ENCODE results near the gene SUMO3. TPM values are rescaled to one million over a fixed set of nuclear protein-coding genes. Genes with fewer than 3 reads are reported as not detected.

SUMO3 gene
- total RNA-seq, 2 donors from 2014 or later = 59.7 to 74.1 TPM

- Histone ChIP-seq H3K4me3 (no peak overlapping the region), H3K27me3 (no peaks in the 10 kb centered on the region), H3K27ac (no peak overlapping the region), H3K4me1 (peaks cover 0 to 61% of the 10 kb centered on the region in 2 donors), H3K36me3 (peaks cover 56% of the 10 kb centered on the region), H3K9me3 (no peaks in the 10 kb centered on the region)
- TF ChIP-seq CTCF (IDR thresholded peaks at IDR 0.05) = no peak
- no peak for DNase-seq (ENCODE audit: low spot score)
These were observed 31.8 kb upstream of the SUMO3 start for GRCh38 chr21:44849616-44850130.

- H3K4me3 ChIP-seq = no peak overlapping the region
- no peaks in the 10 kb centered on the region for H3K9me3 ChIP-seq
- peak overlapping the region in 1 of 2 donors; percentile 7 for H3K27ac ChIP-seq
- DNase-seq (ENCODE audit: low spot score) = no peak
- H3K4me1 ChIP-seq = peaks cover 0 to 54% of the 10 kb centered on the region in 2 donors
- H3K36me3 ChIP-seq = peaks cover 49% of the 10 kb centered on the region
- H3K27me3 ChIP-seq = no peaks in the 10 kb centered on the region
- TF ChIP-seq CTCF (IDR thresholded peaks at IDR 0.05) = no peak
These were observed 31.1 kb upstream of the SUMO3 start for GRCh38 chr21:44848821-44849521.

GRCh38 chr21:44847261-44848056 is 29.6 kb upstream of the SUMO3 start:
- DNase-seq (ENCODE audit: low spot score) = no peak
- Histone ChIP-seq H3K27ac (peak overlapping the region in 1 of 2 donors; percentile 55), H3K27me3 (no peaks in the 10 kb centered on the region), H3K4me3 (no peak overlapping the region), H3K4me1 (peaks cover 0 to 39% of the 10 kb centered on the region in 2 donors), H3K36me3 (peaks cover 40% of the 10 kb centered on the region), H3K9me3 (no peaks in the 10 kb centered on the region)
- no peak for TF ChIP-seq CTCF (IDR thresholded peaks at IDR 0.05)

GRCh38 chr21:44846485-44847260 is 28.8 kb upstream of the SUMO3 start:
- no peaks in the 10 kb centered on the region for H3K9me3 ChIP-seq
- no peak overlapping the region for H3K4me3 ChIP-seq
- H3K27me3 ChIP-seq = no peaks in the 10 kb centered on the region
- no peak for TF ChIP-seq CTCF (IDR thresholded peaks at IDR 0.05)
- DNase-seq (ENCODE audit: low spot score) = peak; percentile 91
- peaks cover 0 to 33% of the 10 kb centered on the region in 2 donors for H3K4me1 ChIP-seq
- peak overlapping the region; percentile 20 to 55 for H3K27ac ChIP-seq
- H3K36me3 ChIP-seq = peaks cover 32% of the 10 kb centered on the region

- no peak for DNase-seq (ENCODE audit: low spot score)
- Histone ChIP-seq H3K9me3 (no peaks in the 10 kb centered on the region), H3K36me3 (peaks cover 27% of the 10 kb centered on the region), H3K27ac (peak overlapping the region; percentile 20 to 55), H3K4me3 (peak overlapping the region; percentile 14 to 41), H3K27me3 (no peaks in the 10 kb centered on the region), H3K4me1 (peaks cover 0 to 28% of the 10 kb centered on the region in 2 donors)
- TF ChIP-seq CTCF (IDR thresholded peaks at IDR 0.05) = no peak
These were observed 28.3 kb upstream of the SUMO3 start for GRCh38 chr21:44846224-44846484.
